Measurements from ENCODE around the gene GLS. TPM values are rescaled to one million over a fixed set of nuclear protein-coding genes. Genes with fewer than 3 reads are reported as not detected.

The GLS gene
- total RNA-seq, 2 donors from 2014 or later, result 221 to 318 TPM

DNA sequence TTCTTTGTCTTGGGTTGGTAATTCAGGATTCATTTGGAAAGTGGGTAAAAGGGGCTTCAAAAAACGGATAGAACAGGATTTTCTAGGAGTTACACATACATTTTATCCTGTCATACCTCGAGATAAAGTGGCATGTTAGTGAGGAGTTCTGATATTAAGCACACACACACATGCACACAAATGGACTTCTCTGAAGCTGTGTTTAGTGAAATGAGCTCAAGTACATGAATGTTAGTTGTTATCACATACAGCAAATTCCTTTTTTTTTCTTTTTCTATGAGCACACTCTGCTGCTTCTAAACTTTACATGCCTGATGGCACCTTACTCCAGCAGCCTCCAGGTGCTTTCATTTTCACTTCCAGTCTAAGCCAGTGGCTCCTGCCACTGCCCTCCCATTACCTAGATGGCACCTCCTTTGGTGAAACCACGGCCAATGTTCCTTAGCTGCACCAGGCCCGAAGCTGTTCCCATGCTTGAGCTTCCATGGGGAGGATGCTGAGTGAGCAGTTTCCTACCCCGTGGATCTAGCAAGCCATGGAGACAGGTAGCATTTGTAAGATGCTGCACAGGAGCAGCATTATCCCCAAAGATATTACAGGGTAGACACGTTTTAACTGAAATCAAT, 83.7 kb downstream of the GLS start:
- peaks cover 22 to 28% of the 10 kb centered on the region in 2 donors for H3K4me1 Mint-ChIP-seq (ENCODE audit: low read depth in 2 of 2)
- peak overlapping the region; percentile 73 to 88 for H3K27ac Mint-ChIP-seq
- H3K4me3 Mint-ChIP-seq, result no peak overlapping the region
- H3K27me3 Mint-ChIP-seq, result no peaks in the 10 kb centered on the region
- ATAC-seq (peak; percentile 50 to 59), DNase-seq (ENCODE audit: low spot score) (no peak)
- no peaks in the 10 kb centered on the region for H3K9me3 Mint-ChIP-seq
- H3K36me3 Mint-ChIP-seq, result peaks cover 37% of the 10 kb centered on the region

DNA sequence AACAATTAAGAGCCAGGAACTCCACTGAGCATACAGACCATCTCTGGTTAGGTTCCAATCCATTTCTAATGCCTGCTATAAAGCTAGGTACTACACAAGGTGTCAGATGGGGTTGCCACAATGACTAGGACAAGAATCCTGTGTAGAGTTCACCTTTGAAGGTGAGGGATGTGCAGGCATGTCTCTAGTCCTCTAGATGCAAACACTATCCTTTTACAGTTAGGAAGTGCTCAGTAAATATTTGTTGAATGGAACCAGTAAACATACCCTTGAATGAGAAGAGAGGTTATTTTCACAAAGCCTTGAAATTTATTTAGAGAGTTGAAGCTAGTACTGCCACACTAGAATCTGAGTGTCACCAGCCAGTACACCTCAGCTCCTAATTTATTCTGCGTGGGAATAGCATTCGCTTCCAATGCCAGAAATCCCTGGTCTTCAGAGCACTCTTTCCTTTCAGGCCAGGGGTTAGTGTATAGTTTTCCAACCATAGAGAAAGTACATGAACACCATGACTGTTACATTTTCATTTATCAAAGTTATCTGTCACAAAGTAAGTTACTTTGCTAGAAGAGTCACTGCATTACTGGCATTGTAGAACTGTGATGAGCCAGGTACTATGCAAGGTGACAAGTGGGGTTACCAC, 85.1 kb downstream of the GLS start:
- DNase-seq (ENCODE audit: low spot score) (no peak), ATAC-seq (no peak)
- H3K9me3 Mint-ChIP-seq, result no peaks in the 10 kb centered on the region
- peaks cover 50% of the 10 kb centered on the region for H3K36me3 Mint-ChIP-seq
- peak overlapping the region in 1 of 2 donors; percentile 65 for H3K27ac Mint-ChIP-seq
- no peaks in the 10 kb centered on the region for H3K27me3 Mint-ChIP-seq
- H3K4me3 Mint-ChIP-seq, result no peak overlapping the region
- peaks cover 20 to 34% of the 10 kb centered on the region in 2 donors for H3K4me1 Mint-ChIP-seq (ENCODE audit: low read depth in 2 of 2)

- DNase-seq (ENCODE audit: low spot score), result no peak
- no peak for ATAC-seq
- H3K27ac Mint-ChIP-seq, result peak overlapping the region in 1 of 2 donors; percentile 14
- H3K4me3 Mint-ChIP-seq, result no peak overlapping the region
- no peaks in the 10 kb centered on the region for H3K9me3 Mint-ChIP-seq
- peaks cover 8 to 21% of the 10 kb centered on the region in 2 donors for H3K4me1 Mint-ChIP-seq (ENCODE audit: low read depth in 2 of 2)
- peaks cover 40% of the 10 kb centered on the region for H3K36me3 Mint-ChIP-seq
- no peaks in the 10 kb centered on the region for H3K27me3 Mint-ChIP-seq
These were observed 87.9 kb downstream of the GLS start for GRCh38 chr2:190968522-190968921.

GRCh38 chr2:190970160-190970559, 89.5 kb downstream of the GLS start:
- peaks cover 2 to 18% of the 10 kb centered on the region in 2 donors for H3K4me1 Mint-ChIP-seq (ENCODE audit: low read depth in 2 of 2)
- no peaks in the 10 kb centered on the region for H3K9me3 Mint-ChIP-seq
- no peak for ATAC-seq
- DNase-seq (ENCODE audit: low spot score), result no peak
- H3K27me3 Mint-ChIP-seq, result no peaks in the 10 kb centered on the region
- H3K27ac Mint-ChIP-seq, result peak overlapping the region in 1 of 2 donors; percentile 54
- no peak overlapping the region for H3K4me3 Mint-ChIP-seq
- peaks cover 47% of the 10 kb centered on the region for H3K36me3 Mint-ChIP-seq

- H3K9me3 Mint-ChIP-seq, result no peaks in the 10 kb centered on the region
- no peak for DNase-seq (ENCODE audit: low spot score)
- H3K36me3 Mint-ChIP-seq, result peaks cover 53% of the 10 kb centered on the region
- no peaks in the 10 kb centered on the region for H3K27me3 Mint-ChIP-seq
- H3K27ac Mint-ChIP-seq, result peak overlapping the region; percentile 41 to 54
- ATAC-seq, result no peak
- H3K4me3 Mint-ChIP-seq, result no peak overlapping the region
- peaks cover 2 to 15% of the 10 kb centered on the region in 2 donors for H3K4me1 Mint-ChIP-seq (ENCODE audit: low read depth in 2 of 2)
These were observed 90.4 kb downstream of the GLS start for GRCh38 chr2:190970873-190971506.

- H3K36me3 Mint-ChIP-seq, result peaks cover 58% of the 10 kb centered on the region
- H3K4me1 Mint-ChIP-seq (ENCODE audit: low read depth in 2 of 2), result peaks cover 2 to 15% of the 10 kb centered on the region in 2 donors
- DNase-seq (ENCODE audit: low spot score) (no peak), ATAC-seq (no peak)
- no peaks in the 10 kb centered on the region for H3K27me3 Mint-ChIP-seq
- H3K4me3 Mint-ChIP-seq, result no peak overlapping the region
- H3K9me3 Mint-ChIP-seq, result no peaks in the 10 kb centered on the region
- peak overlapping the region in 1 of 2 donors; percentile 41 for H3K27ac Mint-ChIP-seq
These were observed 91.6 kb downstream of the GLS start for GRCh38 chr2:190972213-190972612.

DNA sequence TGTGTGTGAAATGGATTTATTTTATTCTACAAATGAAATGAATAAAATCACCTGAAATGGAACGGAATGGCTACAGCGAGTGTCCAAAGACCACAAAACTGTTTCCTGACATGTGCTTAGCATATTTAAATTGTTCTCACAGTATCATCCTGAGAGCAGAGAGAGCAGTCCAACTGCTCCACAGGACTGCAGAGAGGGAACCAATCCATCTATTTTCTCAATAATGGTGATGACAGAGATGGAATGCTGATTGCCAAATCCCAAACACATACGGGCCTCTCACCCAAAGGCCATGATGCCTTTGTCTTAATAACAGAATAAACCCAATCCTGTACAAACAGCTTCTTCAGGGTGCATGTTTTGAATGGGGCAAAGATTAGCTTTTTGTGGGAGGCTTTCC, 92.2 kb downstream of the GLS start:
- no peak overlapping the region for H3K27ac Mint-ChIP-seq
- peaks cover 62% of the 10 kb centered on the region for H3K36me3 Mint-ChIP-seq
- ATAC-seq (no peak), DNase-seq (ENCODE audit: low spot score) (no peak)
- no peaks in the 10 kb centered on the region for H3K9me3 Mint-ChIP-seq
- no peak overlapping the region for H3K4me3 Mint-ChIP-seq
- H3K27me3 Mint-ChIP-seq, result no peaks in the 10 kb centered on the region
- peaks cover 2 to 15% of the 10 kb centered on the region in 2 donors for H3K4me1 Mint-ChIP-seq (ENCODE audit: low read depth in 2 of 2)

- Mint-ChIP-seq H3K27ac (no peak overlapping the region), H3K9me3 (no peaks in the 10 kb centered on the region), H3K4me3 (no peak overlapping the region), H3K36me3 (peaks cover 63% of the 10 kb centered on the region), H3K4me1 (ENCODE audit: low read depth in 2 of 2) (peaks cover 2 to 15% of the 10 kb centered on the region in 2 donors), H3K27me3 (no peaks in the 10 kb centered on the region)
- no peak for DNase-seq (ENCODE audit: low spot score)
- ATAC-seq, result no peak
These were observed 92.6 kb downstream of the GLS start for GRCh38 chr2:190973262-190973661.

DNA sequence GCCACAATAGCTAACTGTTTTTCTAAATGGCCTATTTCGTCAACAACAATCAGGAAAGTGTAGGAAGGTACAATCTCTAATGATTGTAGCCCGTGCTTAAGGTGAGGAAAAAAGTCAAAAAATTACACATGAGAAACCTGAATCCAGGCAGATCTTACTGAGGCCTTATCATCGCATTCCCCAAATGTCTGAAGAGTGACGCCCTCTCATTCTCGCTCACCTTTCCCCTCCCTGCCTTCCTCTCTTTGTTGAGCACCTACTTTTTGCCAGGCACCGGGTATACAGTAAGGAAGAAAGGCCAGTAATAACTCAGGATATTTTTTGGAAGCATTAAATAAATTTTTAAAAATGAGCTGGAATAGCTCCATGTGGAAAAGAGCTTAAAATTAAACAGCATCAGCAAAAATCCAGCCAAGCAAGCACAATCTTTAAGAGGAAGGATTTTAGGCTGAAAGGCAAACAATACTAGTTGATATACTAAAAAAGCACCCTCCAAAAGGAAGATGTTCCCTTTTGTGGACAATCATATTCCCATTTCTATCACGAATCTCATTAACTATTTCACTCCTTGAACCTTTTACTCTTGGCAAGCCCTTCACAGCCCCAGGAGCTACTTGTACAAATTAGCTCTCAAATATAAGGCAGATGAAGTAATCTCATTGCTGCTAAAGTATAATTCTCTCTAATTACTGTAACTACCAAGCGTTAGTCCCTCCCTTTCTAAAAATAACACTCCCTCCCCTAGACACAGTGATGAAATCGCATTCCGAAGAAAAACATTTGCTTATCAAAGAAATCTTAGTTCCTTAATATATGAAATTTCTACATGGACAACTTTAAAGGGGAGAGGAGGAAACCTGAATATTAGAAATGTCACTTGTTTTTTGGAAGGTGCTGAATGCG, 93.4 kb downstream of the GLS start:
- DNase-seq (ENCODE audit: low spot score) (no peak), ATAC-seq (no peak)
- H3K36me3 Mint-ChIP-seq, result peaks cover 70% of the 10 kb centered on the region
- no peak overlapping the region for H3K4me3 Mint-ChIP-seq
- no peaks in the 10 kb centered on the region for H3K9me3 Mint-ChIP-seq
- H3K4me1 Mint-ChIP-seq (ENCODE audit: low read depth in 2 of 2), result peaks cover 2 to 15% of the 10 kb centered on the region in 2 donors
- H3K27me3 Mint-ChIP-seq, result no peaks in the 10 kb centered on the region
- peak overlapping the region in 1 of 2 donors; percentile 59 for H3K27ac Mint-ChIP-seq

DNA sequence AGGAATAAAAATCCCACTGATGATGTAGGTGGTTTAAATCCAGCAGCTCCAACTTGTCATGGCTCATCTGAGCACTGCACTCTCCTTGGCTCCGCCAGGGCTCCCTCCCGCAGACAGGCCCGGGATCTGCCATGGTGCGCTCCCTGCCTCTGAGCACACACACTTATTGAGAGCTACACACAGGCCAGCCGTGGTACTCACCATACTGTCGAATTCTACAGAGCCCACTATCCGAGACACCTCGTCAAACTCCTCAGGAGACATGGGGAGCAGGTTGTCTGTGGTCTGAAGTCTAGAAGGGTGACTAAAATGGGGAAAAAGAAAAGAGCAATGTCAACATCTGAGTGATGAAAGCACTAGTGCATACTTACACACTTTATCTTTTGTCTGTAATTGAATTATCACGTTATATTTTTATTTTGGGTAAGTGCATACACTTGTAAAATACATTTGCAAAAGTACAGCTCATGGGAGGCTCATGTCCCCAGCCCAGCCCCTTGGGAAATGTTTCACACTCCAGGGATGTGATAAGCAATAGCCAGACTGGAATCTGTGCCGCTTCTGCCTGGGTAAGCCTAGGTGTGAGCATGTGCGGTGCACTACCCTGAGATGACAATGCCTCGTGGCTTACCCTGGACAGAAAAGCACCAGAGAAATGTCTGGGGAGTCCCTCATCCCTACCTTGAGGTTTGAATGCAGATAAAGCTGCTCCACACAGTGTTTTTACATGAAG, 94.2 kb downstream of the GLS start:
- Mint-ChIP-seq H3K27ac (peak overlapping the region in 1 of 2 donors; percentile 59), H3K36me3 (peaks cover 68% of the 10 kb centered on the region), H3K4me3 (no peak overlapping the region), H3K27me3 (no peaks in the 10 kb centered on the region), H3K4me1 (ENCODE audit: low read depth in 2 of 2) (peaks cover 0 to 15% of the 10 kb centered on the region in 2 donors), H3K9me3 (no peaks in the 10 kb centered on the region)
- ATAC-seq (peak in 1 of 2 donors; percentile 32), DNase-seq (ENCODE audit: low spot score) (no peak)

DNA sequence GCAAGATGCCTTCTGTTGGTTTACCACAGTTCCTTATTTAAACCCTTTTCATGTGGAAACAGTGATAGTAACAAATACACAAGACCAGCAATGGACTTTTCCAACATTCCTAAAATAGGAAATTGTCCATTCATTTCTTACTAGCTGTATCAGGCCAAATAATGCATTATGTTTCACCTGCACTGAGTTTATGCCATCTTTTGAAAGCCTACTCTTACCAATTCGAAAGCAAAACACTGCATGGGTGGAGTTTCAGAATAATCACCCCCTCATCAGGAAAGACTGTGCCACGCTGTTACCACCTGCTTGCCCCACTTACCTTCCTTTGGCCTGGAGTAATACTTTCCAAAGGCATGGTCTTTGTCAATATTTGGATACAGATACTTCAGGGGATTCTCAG, 95.9 kb downstream of the GLS start:
- Mint-ChIP-seq H3K36me3 (peaks cover 72% of the 10 kb centered on the region), H3K9me3 (no peaks in the 10 kb centered on the region), H3K4me1 (ENCODE audit: low read depth in 2 of 2) (peaks cover 3 to 14% of the 10 kb centered on the region in 2 donors), H3K4me3 (no peak overlapping the region), H3K27ac (no peak overlapping the region), H3K27me3 (no peaks in the 10 kb centered on the region)
- ATAC-seq, result no peak
- DNase-seq (ENCODE audit: low spot score), result no peak

- DNase-seq (ENCODE audit: low spot score), result no peak
- Mint-ChIP-seq H3K27ac (peak overlapping the region; percentile 3 to 11), H3K27me3 (no peaks in the 10 kb centered on the region), H3K9me3 (no peaks in the 10 kb centered on the region), H3K4me3 (no peak overlapping the region), H3K36me3 (peaks cover 81% of the 10 kb centered on the region), H3K4me1 (ENCODE audit: low read depth in 2 of 2) (peaks cover 3 to 14% of the 10 kb centered on the region in 2 donors)
- ATAC-seq, result no peak
These were observed 96.9 kb downstream of the GLS start for GRCh38 chr2:190977505-190977904.
